Measurements from ENCODE around the gene SREBF1.

GRCh38 chr17:17853811-17854447 is 17.1 kb upstream of the SREBF1 start:
- TF ChIP-seq CTCF (IDR thresholded peaks at IDR 0.05) (no peak), REST (IDR thresholded peaks at IDR 0.05; ENCODE audit: insufficient read depth in 1 of 2, low read depth in 2 of 2, low read length in 1 of 2) (no peak)
